ENCODE results near the gene CAPG.

DNA sequence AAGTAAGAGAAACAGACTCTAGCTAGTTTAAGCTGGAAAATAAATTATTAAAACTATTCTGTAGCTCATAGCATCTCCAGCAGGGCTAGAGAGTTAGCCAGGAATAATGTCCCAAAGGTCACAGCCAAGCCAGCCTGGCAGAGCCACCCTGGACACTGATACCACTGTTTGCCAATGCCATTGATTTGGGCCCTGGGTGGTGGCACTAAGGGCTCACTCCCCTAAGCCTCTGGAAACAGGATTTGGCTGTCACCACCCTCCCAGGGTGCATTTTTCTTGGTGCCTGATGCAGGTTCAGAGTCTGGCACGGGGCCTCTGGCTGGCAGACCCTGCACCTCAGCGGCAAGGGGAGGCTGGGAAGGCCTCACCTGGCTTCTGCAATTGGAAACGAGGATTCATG lies 15.4 kb upstream of the CAPG start:
- no peak for TF ChIP-seq EZH2 (IDR thresholded peaks at IDR 0.05; ENCODE audit: low read length)
- TF ChIP-seq, protein P1, sequence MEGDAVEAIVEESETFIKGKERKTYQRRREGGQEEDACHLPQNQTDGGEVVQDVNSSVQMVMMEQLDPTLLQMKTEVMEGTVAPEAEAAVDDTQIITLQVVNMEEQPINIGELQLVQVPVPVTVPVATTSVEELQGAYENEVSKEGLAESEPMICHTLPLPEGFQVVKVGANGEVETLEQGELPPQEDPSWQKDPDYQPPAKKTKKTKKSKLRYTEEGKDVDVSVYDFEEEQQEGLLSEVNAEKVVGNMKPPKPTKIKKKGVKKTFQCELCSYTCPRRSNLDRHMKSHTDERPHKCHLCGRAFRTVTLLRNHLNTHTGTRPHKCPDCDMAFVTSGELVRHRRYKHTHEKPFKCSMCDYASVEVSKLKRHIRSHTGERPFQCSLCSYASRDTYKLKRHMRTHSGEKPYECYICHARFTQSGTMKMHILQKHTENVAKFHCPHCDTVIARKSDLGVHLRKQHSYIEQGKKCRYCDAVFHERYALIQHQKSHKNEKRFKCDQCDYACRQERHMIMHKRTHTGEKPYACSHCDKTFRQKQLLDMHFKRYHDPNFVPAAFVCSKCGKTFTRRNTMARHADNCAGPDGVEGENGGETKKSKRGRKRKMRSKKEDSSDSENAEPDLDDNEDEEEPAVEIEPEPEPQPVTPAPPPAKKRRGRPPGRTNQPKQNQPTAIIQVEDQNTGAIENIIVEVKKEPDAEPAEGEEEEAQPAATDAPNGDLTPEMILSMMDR (optimal IDR thresholded peaks at IDR 0.05 in 1 of 3, IDR thresholded peaks at IDR 0.05 in 1 of 3, conservative IDR thresholded peaks at IDR 0.05 in 1 of 3; ENCODE audit: extremely low read depth in 1 of 3, insufficient read depth in 2 of 3, low read length in 3 of 3), result no peak

Data from keratinocyte (primary cell).